Ascending aorta (tissue), 2 donors: ENCODE data around the gene ADRM1. TPM values are rescaled to one million over a fixed set of nuclear protein-coding genes. Genes with fewer than 3 reads are reported as not detected.

Source experiments
- DNase-seq, 2 donors: peaks; one replicate each; pipeline ENCODE4 v3.0.0-alpha.2; 2019; ENCODE audit warnings: low spot score in 2 of 2
- H3K27ac ChIP-seq, 2 donors: fragments of 200-600 bp; sonication (generic); one replicate each; pipeline ENCODE4 v1.5.1; 2016 to 2017; ENCODE audit warnings: mild to moderate bottlenecking in 1 of 2
- H3K27me3 ChIP-seq: fragments of 200-600 bp; sonication (generic); one replicate; pipeline ENCODE4 v1.5.1; 2017
- H3K36me3 ChIP-seq, 2 donors: fragments of 200-600 bp; sonication (generic); one replicate each; pipeline ENCODE4 v1.5.1; 2016
- H3K4me1 ChIP-seq, 2 donors: fragments of 200-600 bp; sonication (generic); one replicate each; pipeline ENCODE4 v1.5.1; 2016 to 2017; ENCODE audit warnings: mild to moderate bottlenecking in 1 of 2
- H3K4me3 ChIP-seq, 2 donors: fragments of 200-600 bp; sonication (generic); one replicate each; pipeline ENCODE4 v1.5.1; 2016 to 2017; ENCODE audit warnings: mild to moderate bottlenecking in 1 of 2
- H3K9me3 ChIP-seq, 2 donors: fragments of 200-600 bp; sonication (generic); one replicate each; pipeline ENCODE4 v1.5.1; 2016
- intact Hi-C: fragments of 100-400 bp; cut with DNase I; formaldehyde crosslinking; loops from one replicate; pipeline ENCODE4 v1.15.1; 2023
- total RNA-seq: library from RNA; depleted of rRNA; stranded (reverse); fragments of >200 nt; gene quantifications from one replicate; pipeline ENCODE4 v1.1.0, GENCODE V29; 2016
- TF ChIP-seq, protein P1 (sequence below), 3 experiments: fragments of 200-600 bp in 2 of 3; fragments of 450-650 bp in 1 of 3; sonication (generic) in 2 of 3; IDR thresholded peaks; one replicate each; pipeline ENCODE4 v1.5.1; 2016 to 2019; ENCODE audit warnings: antibody characterized with exemption in 3 of 3, mild to moderate bottlenecking in 1 of 3, moderate library complexity in 1 of 3

Gene ADRM1
- total RNA-seq, 1 donor from 2014 or later, result 236 TPM

DNA sequence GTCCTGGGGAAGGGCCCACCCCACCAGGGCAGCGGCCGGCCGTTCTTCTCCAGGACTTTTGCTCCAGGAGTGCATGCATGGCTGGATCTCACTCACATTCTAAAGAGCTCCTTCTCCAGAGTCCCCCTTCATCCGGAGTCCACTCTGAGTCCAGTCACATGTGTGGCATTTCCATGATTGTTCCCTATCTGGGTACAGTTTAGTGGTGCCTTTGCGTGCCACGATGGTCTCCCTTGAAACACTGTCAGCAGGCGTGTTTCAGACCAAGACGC lies 43.6 kb upstream of the ADRM1 start:
- TF ChIP-seq, protein P1, sequence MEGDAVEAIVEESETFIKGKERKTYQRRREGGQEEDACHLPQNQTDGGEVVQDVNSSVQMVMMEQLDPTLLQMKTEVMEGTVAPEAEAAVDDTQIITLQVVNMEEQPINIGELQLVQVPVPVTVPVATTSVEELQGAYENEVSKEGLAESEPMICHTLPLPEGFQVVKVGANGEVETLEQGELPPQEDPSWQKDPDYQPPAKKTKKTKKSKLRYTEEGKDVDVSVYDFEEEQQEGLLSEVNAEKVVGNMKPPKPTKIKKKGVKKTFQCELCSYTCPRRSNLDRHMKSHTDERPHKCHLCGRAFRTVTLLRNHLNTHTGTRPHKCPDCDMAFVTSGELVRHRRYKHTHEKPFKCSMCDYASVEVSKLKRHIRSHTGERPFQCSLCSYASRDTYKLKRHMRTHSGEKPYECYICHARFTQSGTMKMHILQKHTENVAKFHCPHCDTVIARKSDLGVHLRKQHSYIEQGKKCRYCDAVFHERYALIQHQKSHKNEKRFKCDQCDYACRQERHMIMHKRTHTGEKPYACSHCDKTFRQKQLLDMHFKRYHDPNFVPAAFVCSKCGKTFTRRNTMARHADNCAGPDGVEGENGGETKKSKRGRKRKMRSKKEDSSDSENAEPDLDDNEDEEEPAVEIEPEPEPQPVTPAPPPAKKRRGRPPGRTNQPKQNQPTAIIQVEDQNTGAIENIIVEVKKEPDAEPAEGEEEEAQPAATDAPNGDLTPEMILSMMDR (IDR thresholded peaks at IDR 0.05), result no peak
- intact Hi-C loops, result no loop called here
- no peaks in the 10 kb centered on the region for H3K9me3 ChIP-seq
- DNase-seq, result no peak
- peaks cover 0 to 4% of the 10 kb centered on the region in 2 donors for H3K4me1 ChIP-seq
- H3K4me3 ChIP-seq, result no peak overlapping the region
- no peaks in the 10 kb centered on the region for H3K27me3 ChIP-seq
- no peak overlapping the region for H3K27ac ChIP-seq
- H3K36me3 ChIP-seq, result peaks cover 66 to 69% of the 10 kb centered on the region in 2 donors

DNA sequence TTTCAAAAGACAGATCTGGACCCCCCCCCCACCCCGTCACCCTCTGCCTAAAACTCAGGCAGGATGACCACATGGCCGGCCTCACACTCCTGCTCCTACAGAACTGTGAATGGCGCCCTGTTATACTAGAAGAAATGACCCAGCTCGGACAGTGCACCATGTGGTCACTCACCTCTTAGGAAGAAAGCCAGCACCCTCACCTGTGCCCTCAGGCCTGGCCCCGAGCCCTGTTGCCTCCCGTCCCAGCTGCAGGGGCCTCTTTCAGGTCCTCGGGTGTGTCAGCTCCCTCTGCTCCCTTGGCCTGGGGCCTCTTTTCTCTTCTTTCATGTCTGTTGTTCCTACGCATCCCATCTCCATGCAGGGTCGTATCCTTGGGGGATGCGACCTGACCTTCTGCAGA lies 40.7 kb upstream of the ADRM1 start:
- peaks cover 0 to 4% of the 10 kb centered on the region in 2 donors for H3K4me1 ChIP-seq
- no peak overlapping the region for H3K27ac ChIP-seq
- no peak for DNase-seq
- no peak overlapping the region for H3K4me3 ChIP-seq
- no peaks in the 10 kb centered on the region for H3K9me3 ChIP-seq
- TF ChIP-seq, protein P1 (IDR thresholded peaks at IDR 0.05), result no peak
- intact Hi-C loops, result no loop called here
- no peaks in the 10 kb centered on the region for H3K27me3 ChIP-seq
- peaks cover 69 to 82% of the 10 kb centered on the region in 2 donors for H3K36me3 ChIP-seq

DNA sequence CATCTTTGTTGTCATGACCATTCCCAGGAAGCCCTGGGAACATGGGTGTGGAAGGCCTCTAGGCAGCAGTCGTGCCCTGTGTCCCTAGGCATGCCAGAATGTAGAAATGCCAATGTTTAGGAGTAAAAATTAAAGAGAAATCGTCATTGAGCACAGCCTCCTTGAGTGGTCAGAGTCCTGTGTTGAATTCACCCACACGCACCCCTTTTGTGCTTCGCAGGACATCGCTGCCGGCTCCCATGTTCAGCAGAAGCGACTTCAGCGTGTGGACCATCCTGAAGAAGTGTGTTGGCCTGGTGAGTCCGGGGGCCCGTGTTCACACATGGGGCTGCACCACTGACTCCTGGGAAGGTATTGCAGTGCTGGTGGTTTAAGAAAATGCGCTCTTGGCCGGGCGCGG lies 39.4 kb upstream of the ADRM1 start:
- Histone ChIP-seq H3K4me1 (peaks cover 0 to 4% of the 10 kb centered on the region in 2 donors), H3K27ac (no peak overlapping the region), H3K27me3 (no peaks in the 10 kb centered on the region), H3K9me3 (no peaks in the 10 kb centered on the region), H3K4me3 (no peak overlapping the region), H3K36me3 (peaks cover 65 to 79% of the 10 kb centered on the region in 2 donors)
- TF ChIP-seq, protein P1 (IDR thresholded peaks at IDR 0.05), result no peak
- DNase-seq, result no peak
- intact Hi-C loops, result no loop called here

DNA sequence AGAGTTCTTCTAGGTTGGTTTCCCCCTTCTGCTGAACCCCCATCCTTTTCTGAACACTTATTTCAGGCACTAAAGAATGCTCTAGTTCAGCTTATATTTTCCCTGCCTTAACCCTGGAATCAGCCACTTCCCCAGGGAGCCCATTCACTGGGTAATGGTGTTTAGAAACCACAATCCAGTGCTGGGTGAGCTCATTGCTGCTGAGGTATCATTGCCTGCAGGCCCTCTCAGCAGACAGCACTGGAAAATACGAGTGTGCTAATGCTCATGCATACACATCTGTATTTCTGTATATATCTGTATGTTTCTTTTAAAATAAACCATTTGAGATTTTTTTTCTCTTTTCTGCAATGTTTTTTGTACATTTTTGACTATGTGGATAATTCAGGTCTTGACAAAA lies 37.4 kb upstream of the ADRM1 start:
- H3K9me3 ChIP-seq, result no peaks in the 10 kb centered on the region
- H3K4me3 ChIP-seq, result no peak overlapping the region

DNA sequence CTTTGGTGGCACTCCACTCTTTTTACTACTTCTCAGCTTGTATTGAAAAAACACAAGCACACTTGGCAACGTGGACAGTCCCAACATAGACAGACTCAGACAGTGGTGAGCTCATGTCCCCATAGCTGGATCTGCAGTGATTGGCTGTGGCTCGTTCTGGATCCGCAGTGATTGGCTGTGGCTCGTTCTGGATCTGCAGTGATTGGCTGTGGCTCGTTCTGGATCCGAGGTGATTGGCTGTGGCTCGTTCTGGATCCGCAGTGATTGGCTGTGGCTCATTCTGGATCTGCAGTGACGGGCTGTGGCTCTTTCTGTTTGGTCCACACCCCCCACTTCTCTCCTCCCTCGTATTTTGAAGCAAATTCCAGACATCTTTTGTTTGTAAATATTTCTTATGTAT lies 36.5 kb upstream of the ADRM1 start:
- DNase-seq, result no peak
- Histone ChIP-seq H3K27me3 (no peaks in the 10 kb centered on the region), H3K9me3 (no peaks in the 10 kb centered on the region), H3K36me3 (peaks cover 53 to 66% of the 10 kb centered on the region in 2 donors), H3K4me1 (no peaks in the 10 kb centered on the region), H3K4me3 (no peak overlapping the region), H3K27ac (no peak overlapping the region)
- intact Hi-C loops, result no loop called here
- TF ChIP-seq, protein P1 (IDR thresholded peaks at IDR 0.05), result no peak

More for the DNA sequence above, 37.4 kb upstream of the ADRM1 start:
- Histone ChIP-seq H3K27ac (no peak overlapping the region), H3K36me3 (peaks cover 63 to 76% of the 10 kb centered on the region in 2 donors), H3K27me3 (no peaks in the 10 kb centered on the region), H3K4me1 (no peaks in the 10 kb centered on the region)
- DNase-seq, result no peak
- intact Hi-C loops, result no loop called here
- TF ChIP-seq, protein P1 (IDR thresholded peaks at IDR 0.05), result no peak

DNA sequence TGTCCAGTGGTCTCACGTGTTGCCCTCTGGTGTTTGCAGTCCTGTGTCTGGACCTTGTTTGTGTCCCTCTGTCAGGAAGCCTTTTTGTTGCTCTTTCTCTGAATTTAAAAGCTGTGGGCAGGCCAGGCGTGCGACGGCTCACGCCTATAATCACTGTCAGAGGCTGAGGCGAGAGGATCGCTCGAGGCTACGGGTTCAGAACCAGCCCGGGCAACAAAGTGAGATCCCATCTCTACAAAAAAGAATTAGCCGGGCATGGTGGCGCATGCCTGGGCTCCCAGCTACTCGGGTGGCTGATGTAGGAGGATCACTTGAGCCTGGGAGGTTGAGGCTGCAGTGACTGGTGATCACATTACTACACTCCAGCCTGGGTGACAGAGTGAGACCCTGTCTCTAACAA lies 35.9 kb upstream of the ADRM1 start:
- no peak for DNase-seq
- Histone ChIP-seq H3K27ac (no peak overlapping the region), H3K36me3 (peaks cover 48 to 64% of the 10 kb centered on the region in 2 donors), H3K27me3 (no peaks in the 10 kb centered on the region), H3K4me1 (no peaks in the 10 kb centered on the region), H3K4me3 (no peak overlapping the region), H3K9me3 (no peaks in the 10 kb centered on the region)
- intact Hi-C loops, result no loop called here
- TF ChIP-seq, protein P1 (IDR thresholded peaks at IDR 0.05), result no peak
